AG04450 (cell line): Measurements from ENCODE around the gene ZCCHC24. TPM values are rescaled to one million over a fixed set of nuclear protein-coding genes. Genes with fewer than 3 reads are reported as not detected.

ENCODE experiments used
- CTCF ChIA-PET: fragments of 300-600, 350-600 bp; formaldehyde crosslinking; extraction: SDS; loops from one replicate; lab custom pipeline; 2022; ENCODE audit warnings: antibody characterized with exemption, inconsistent platforms; lab: Charles Lee
- POLR2A ChIA-PET: fragments of 350-600 bp; formaldehyde crosslinking; extraction: SDS; loops from one replicate; lab custom pipeline; 2021; ENCODE audit warnings: antibody characterized with exemption, inconsistent platforms; lab: Yijun Ruan, JAX
- DNase-seq: peaks from one replicate; pipeline ENCODE4 v3.0.0-alpha.2; 2011; ENCODE audit warnings: low read depth, low spot score
- H3K27ac ChIP-seq: one replicate; pipeline ENCODE4 v1.5.1; 2012; ENCODE audit warnings: low read depth, low read length, control low read depth
- H3K27me3 ChIP-seq: one replicate; pipeline ENCODE4 v1.6.0; 2012; ENCODE audit warnings: low read length; ENCODE audit not compliant: control insufficient read depth, insufficient read depth
- H3K4me3 ChIP-seq: 2 replicates; pipeline ENCODE4 v1.5.1; 2011; ENCODE audit warnings: mild to moderate bottlenecking, low read depth, low read length, control low read depth
- H3K9me3 ChIP-seq: 2 replicates; pipeline ENCODE4 v1.5.1; 2012; ENCODE audit warnings: low read length; ENCODE audit not compliant: control insufficient read depth, insufficient read depth
- polyA plus RNA-seq: library from polyadenylated mRNA; depleted of rRNA; stranded (reverse); fragments of >200 nt; gene quantifications from 2 replicates; pipeline ENCODE4 v1.2.3, GENCODE V29; 2011
- TF ChIP-seq, protein P1 (sequence below): IDR thresholded peaks from 2 replicates; pipeline ENCODE4 v1.5.1; 2011; ENCODE audit warnings: low read depth, low read length, control low read depth, inconsistent platforms

ZCCHC24 gene
- polyA plus RNA-seq, 1 experiment = 37.4 TPM

DNA sequence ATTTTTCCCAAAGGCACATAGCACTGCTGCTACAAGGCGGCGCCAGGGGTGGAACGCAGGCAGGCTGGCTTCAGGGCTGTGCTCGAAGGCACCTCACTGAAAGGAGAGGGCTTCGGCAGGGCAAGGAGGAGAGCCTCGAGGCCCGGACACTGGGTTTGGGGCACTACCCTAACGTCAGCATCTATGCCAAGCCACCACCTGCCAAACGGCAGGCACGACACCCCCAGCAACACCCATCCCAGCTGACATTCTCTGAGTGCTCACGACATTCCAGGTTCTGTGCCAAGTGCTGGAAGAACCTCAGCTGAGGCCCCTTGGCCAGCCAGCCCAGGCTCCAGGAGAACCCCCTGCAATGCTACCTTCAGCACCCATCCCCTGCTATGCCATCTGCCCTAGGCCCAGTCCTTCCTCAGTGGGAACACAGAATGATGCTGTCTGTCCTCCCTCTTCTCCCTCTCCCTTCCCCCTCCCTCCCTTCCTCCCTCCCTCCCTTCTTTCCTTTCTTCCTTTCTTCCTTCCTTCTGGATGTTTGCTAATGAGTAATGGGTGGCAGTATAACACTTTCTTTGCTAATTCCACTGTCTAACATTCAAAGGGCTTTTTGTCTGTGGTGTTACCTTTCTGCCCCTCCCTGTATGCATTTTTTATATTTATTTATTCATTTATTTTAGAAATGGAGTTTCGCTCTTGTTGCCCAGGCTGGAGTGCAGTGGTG, 24.3 kb downstream of the ZCCHC24 start:
- Histone ChIP-seq H3K4me3 (no peak overlapping the region), H3K27me3 (no peaks in the 10 kb centered on the region), H3K9me3 (no peaks in the 10 kb centered on the region; the same call in 1 of the 2 replicates), H3K27ac (peak overlapping the region; percentile 89)
- DNase-seq = no peak
- ChIA-PET CTCF (no interaction called here), POLR2A (interaction anchor here (1.8 kb wide), 1 partner anchor 8 kb away, joined by 12 read pairs; no protein-coding TSS in a partner anchor)
- TF ChIP-seq, protein P1, sequence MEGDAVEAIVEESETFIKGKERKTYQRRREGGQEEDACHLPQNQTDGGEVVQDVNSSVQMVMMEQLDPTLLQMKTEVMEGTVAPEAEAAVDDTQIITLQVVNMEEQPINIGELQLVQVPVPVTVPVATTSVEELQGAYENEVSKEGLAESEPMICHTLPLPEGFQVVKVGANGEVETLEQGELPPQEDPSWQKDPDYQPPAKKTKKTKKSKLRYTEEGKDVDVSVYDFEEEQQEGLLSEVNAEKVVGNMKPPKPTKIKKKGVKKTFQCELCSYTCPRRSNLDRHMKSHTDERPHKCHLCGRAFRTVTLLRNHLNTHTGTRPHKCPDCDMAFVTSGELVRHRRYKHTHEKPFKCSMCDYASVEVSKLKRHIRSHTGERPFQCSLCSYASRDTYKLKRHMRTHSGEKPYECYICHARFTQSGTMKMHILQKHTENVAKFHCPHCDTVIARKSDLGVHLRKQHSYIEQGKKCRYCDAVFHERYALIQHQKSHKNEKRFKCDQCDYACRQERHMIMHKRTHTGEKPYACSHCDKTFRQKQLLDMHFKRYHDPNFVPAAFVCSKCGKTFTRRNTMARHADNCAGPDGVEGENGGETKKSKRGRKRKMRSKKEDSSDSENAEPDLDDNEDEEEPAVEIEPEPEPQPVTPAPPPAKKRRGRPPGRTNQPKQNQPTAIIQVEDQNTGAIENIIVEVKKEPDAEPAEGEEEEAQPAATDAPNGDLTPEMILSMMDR = no peak

DNA sequence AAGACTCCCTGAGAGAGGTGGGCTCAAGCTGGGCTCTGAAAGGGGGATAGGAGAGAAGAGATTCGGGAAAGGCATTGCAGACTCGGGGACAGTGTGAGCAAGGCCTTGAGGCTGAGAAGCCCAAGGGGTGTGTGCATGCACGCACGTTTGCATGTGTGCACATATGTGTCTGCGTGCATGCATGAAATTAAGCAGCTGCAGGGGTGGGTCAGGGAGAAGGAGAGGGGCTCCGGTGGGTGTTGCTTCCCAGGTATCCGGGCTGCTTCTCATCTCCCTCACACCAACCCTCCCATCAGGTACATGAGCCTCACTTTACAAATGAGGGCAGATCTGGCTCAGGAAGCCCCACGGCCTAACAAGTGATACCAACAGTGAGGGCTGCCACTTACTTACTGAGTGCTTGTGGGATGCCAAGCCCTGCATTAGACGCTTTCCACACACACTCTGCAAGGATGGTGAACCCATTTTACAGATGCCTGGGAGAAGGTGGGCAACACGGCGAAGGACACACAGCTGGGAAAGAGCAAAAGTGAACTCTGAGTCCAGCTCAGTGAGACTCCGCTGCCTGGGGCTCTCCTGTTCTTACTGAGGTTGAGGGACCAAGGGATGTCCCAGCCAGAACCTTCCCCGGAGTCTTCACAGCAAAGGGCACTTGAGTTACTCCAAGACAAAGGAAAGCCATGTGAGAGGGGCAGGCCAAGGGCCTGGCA, 26.4 kb downstream of the ZCCHC24 start:
- no peaks in the 10 kb centered on the region for H3K9me3 ChIP-seq
- ChIA-PET CTCF (interaction anchor here (0.9 kb wide), 1 partner anchor 11 kb away, joined by 3 read pairs; no protein-coding TSS in a partner anchor), POLR2A (no interaction called here)
- no peak overlapping the region for H3K4me3 ChIP-seq
- DNase-seq = no peak
- TF ChIP-seq, protein P1 = no peak
- H3K27ac ChIP-seq = no peak overlapping the region
- no peaks in the 10 kb centered on the region for H3K27me3 ChIP-seq

DNA sequence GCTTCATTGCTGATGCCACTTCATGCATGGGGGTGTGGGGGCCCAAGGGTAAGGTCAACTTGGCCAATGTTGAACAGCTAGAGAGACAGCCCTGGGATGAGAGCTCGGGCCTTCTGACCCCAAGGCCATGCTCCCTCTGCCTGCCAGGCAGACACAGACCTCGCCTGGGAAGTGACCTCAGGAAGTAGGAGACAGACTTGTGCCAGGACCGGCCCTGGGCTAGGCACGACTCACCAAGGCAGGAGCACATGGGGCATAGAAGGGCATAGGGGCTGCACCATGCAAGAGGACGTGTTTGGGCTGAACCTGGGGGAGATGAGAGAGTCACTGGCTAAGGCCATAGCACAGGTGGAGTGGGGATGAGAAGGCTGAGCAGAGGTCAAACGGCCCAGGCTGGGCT, 27.1 kb downstream of the ZCCHC24 start:
- CTCF ChIA-PET = interaction anchor here (0.6 kb wide), 1 partner anchor 49 kb away, joined by 8 read pairs; no protein-coding TSS in a partner anchor
- TF ChIP-seq, protein P1 = no peak
- H3K9me3 ChIP-seq = no peaks in the 10 kb centered on the region
- no peak for DNase-seq
- POLR2A ChIA-PET = interaction anchor here (0.6 kb wide), 1 partner anchor 23 kb away, joined by 3 read pairs; no protein-coding TSS in a partner anchor
- no peak overlapping the region for H3K27ac ChIP-seq
- no peak overlapping the region for H3K4me3 ChIP-seq
- H3K27me3 ChIP-seq = no peaks in the 10 kb centered on the region

DNA sequence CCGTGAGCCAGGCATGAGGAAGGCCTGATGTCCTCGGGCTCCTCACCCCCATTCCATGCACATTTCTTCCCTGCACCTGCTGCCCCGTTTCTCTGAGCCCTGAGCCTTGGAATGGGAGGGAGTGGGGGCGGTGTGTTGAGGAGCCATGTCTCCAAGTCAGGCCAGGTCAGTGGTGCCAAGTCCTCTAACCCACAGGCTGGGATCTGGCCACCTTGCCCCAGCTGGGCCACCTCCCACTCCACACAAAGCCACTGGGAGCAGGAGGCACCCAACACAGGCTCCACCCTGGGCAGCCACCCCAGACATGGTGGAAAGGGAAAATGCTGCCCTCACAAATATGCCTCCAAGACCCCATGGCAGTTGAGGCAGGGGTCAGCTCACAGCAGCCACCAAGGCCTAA, 27.7 kb downstream of the ZCCHC24 start:
- DNase-seq = no peak
- Histone ChIP-seq H3K4me3 (no peak overlapping the region), H3K27me3 (no peaks in the 10 kb centered on the region), H3K9me3 (no peaks in the 10 kb centered on the region), H3K27ac (no peak overlapping the region)
- TF ChIP-seq, protein P1 = no peak
- CTCF ChIA-PET = interaction anchor here (0.6 kb wide), 1 partner anchor 50 kb away, joined by 8 read pairs; no protein-coding TSS in a partner anchor
- POLR2A ChIA-PET = no interaction called here

DNA sequence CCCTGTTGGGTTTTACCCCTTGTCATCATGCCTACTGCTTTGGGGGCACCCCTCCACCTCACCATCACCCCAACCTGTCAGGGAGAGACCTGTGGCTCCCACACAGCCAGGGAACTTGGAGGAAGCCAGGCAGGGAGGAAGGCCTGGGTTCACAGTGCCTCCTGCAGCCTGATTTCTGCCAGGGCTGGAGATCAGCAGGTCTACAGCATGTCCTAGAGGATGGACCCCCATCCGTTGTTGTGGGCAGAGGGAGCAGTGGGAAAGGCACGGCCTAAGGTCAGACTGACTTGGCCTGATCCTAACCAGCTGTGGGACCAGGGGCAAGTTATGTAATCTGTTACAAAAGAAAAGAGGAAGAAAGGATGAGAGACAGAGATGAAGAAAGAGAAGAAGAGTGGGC, 28.2 kb downstream of the ZCCHC24 start:
- no peaks in the 10 kb centered on the region for H3K27me3 ChIP-seq
- no peaks in the 10 kb centered on the region for H3K9me3 ChIP-seq
- CTCF ChIA-PET = no interaction called here
- TF ChIP-seq, protein P1 = no peak
- POLR2A ChIA-PET = no interaction called here
- no peak overlapping the region for H3K27ac ChIP-seq
- no peak for DNase-seq
- no peak overlapping the region for H3K4me3 ChIP-seq
